Measurements from ENCODE around the gene HPGDS.
"Not testable (repeated sequence)": the region's sequence is repeated elsewhere in the genome, so short reads cannot be mapped to it uniquely, and the experiment has no call there.

HPGDS gene

GRCh38 chr4:94307231-94307871 is 35.3 kb downstream of the HPGDS start:
- DNase-seq = no peak

GRCh38 chr4:94306713-94307112 is 35.9 kb downstream of the HPGDS start:
- no peak for DNase-seq

- DNase-seq = no peak
Observed at GRCh38 chr4:94305466-94306225, 37.0 kb downstream of the HPGDS start.

GRCh38 chr4:94304365-94304971 is 38.2 kb downstream of the HPGDS start:
- DNase-seq = peak; percentile 33

GRCh38 chr4:94302191-94302590 is 40.4 kb downstream of the HPGDS start:
- no peak for DNase-seq

- no peak for DNase-seq
Observed at GRCh38 chr4:94298725-94299252, 43.8 kb downstream of the HPGDS start.

- not testable (repeated sequence) for DNase-seq
Observed at GRCh38 chr4:94295473-94295872, 47.2 kb downstream of the HPGDS start.

GRCh38 chr4:94293981-94294380 is 48.7 kb downstream of the HPGDS start:
- DNase-seq = not testable (repeated sequence)

GRCh38 chr4:94290245-94290644 is 52.4 kb downstream of the HPGDS start:
- DNase-seq = peak; percentile 22

GRCh38 chr4:94285666-94286065 is 57.0 kb downstream of the HPGDS start:
- DNase-seq = no peak

- DNase-seq = no peak
Observed at GRCh38 chr4:94284889-94285288, 57.7 kb downstream of the HPGDS start.

GRCh38 chr4:94278781-94279180 is 63.9 kb downstream of the HPGDS start:
- DNase-seq = no peak

GRCh38 chr4:94277534-94277933 is 65.1 kb downstream of the HPGDS start:
- DNase-seq = no peak

GRCh38 chr4:94276204-94276603 is 66.4 kb downstream of the HPGDS start:
- DNase-seq = no peak

GRCh38 chr4:94274912-94275311 is 67.7 kb downstream of the HPGDS start:
- DNase-seq = no peak

- DNase-seq = no peak
Observed at GRCh38 chr4:94271248-94271647, 71.4 kb downstream of the HPGDS start.

GRCh38 chr4:94267037-94267436 is 75.6 kb downstream of the HPGDS start:
- no peak for DNase-seq

- no peak for DNase-seq
Observed at GRCh38 chr4:94262163-94263016, 80.2 kb downstream of the HPGDS start.

GRCh38 chr4:94256828-94257227 is 85.8 kb downstream of the HPGDS start:
- no peak for DNase-seq

- DNase-seq = no peak
Observed at GRCh38 chr4:94256144-94256783, 86.4 kb downstream of the HPGDS start.

GRCh38 chr4:94253036-94253435 is 89.6 kb downstream of the HPGDS start:
- DNase-seq = peak; percentile 9

- no peak for DNase-seq
Observed at GRCh38 chr4:94251094-94251493, 91.5 kb downstream of the HPGDS start.

Data from retina (tissue), 1 donor.